GM12878 (cell line): ENCODE results near the gene IRGC. TPM values are rescaled to one million over a fixed set of nuclear protein-coding genes. Genes with fewer than 3 reads are reported as not detected.

Experiments used
- BCL11A ChIP-seq: IDR thresholded peaks from 2 replicates; pipeline ENCODE4 v1.6.1; 2011; ENCODE audit warnings: low read depth, low read length
- BRCA1 ChIP-seq: IDR thresholded peaks from 2 replicates; pipeline ENCODE4 v1.6.1; 2011; ENCODE audit warnings: low read depth, low read length, improper control_type of control experiment
- CREM ChIP-seq: IDR thresholded peaks from 2 replicates; pipeline ENCODE4 v1.6.1; 2014; ENCODE audit warnings: antibody characterized with exemption, low read depth
- CUX1 ChIP-seq: IDR thresholded peaks from 2 replicates; pipeline ENCODE4 v1.6.1; 2012; ENCODE audit warnings: improper control_type of control experiment, low read depth, low read length; ENCODE audit not compliant: insufficient replicate concordance
- E4F1 ChIP-seq: fragments of 450-650 bp; IDR thresholded peaks from 2 replicates; pipeline ENCODE4 v1.6.1; 2018; ENCODE audit warnings: borderline replicate concordance, mild to moderate bottlenecking; ENCODE audit not compliant: partially characterized antibody
- EED ChIP-seq: sonication (generic); IDR thresholded peaks from 2 replicates; pipeline ENCODE4 v1.6.1; 2016; ENCODE audit warnings: antibody characterized with exemption, low read depth
- FOXK2 ChIP-seq: fragments of 450-650 bp; IDR thresholded peaks from 2 replicates; pipeline ENCODE4 v1.6.1; 2017; ENCODE audit warnings: mild to moderate bottlenecking, moderate library complexity
- IKZF2 ChIP-seq, 2 experiments: fragments of 450-650 bp; IDR thresholded peaks; 2 replicates each; pipeline ENCODE4 v1.6.1; 2017; ENCODE audit warnings: mild to moderate bottlenecking in 2 of 2, moderate library complexity in 2 of 2
- PAX5 ChIP-seq: IDR thresholded peaks from 2 replicates; pipeline ENCODE4 v1.6.1; 2011; ENCODE audit warnings: low read depth, low read length, borderline replicate concordance
- PML ChIP-seq: IDR thresholded peaks from 2 replicates; pipeline ENCODE4 v1.6.1; 2012; ENCODE audit warnings: low read length, inconsistent platforms
- POLR2AphosphoS5 ChIP-seq: IDR thresholded peaks from 2 replicates; pipeline ENCODE4 v1.6.1; 2011; ENCODE audit warnings: mild to moderate bottlenecking, low read length, inconsistent platforms
- PRDM15 ChIP-seq: fragments of 450-650 bp; formaldehyde crosslinking; IDR thresholded peaks from 2 replicates; pipeline ENCODE4 v1.4.0; 2020; ENCODE audit warnings: mild to moderate bottlenecking, moderate library complexity
- RBBP5 ChIP-seq: fragments of 200-600 bp; sonication (generic); conservative IDR thresholded peaks from 2 replicates; pipeline ENCODE4 v1.6.1; 2016
- RELA ChIP-seq: fragments of 450-650 bp; IDR thresholded peaks from 2 replicates; pipeline ENCODE4 v1.8.0; 2014; ENCODE audit warnings: borderline replicate concordance; ENCODE audit not compliant: partially characterized antibody
- TCF3 ChIP-seq: IDR thresholded peaks from 2 replicates; pipeline ENCODE4 v1.6.1; 2012; ENCODE audit warnings: low read depth, mild to moderate bottlenecking, low read length, borderline replicate concordance; ENCODE audit not compliant: insufficient read depth
- TCF7 ChIP-seq: IDR thresholded peaks from 2 replicates; pipeline ENCODE4 v1.6.1; 2014; ENCODE audit warnings: antibody characterized with exemption, borderline replicate concordance
- ZBTB11 ChIP-seq: fragments of 450-650 bp; formaldehyde crosslinking; IDR thresholded peaks from 2 replicates; pipeline ENCODE4 v1.5.0; 2022; ENCODE audit warnings: mild to moderate bottlenecking, missing genetic modification characterization
- polyA plus RNA-seq, 11 experiments: library from polyadenylated mRNA; depleted of rRNA in 4 of 11; unstranded in 6 of 11; stranded (reverse) in 5 of 11; fragments of >200 nt; fragmentation: Nextera tagmentation in 4 of 11; fragmentation: Illumina TruSeq in 1 of 11; extraction: Ambion mirVana in 4 of 11; extraction: Trizol in 1 of 11; gene quantifications; 1 replicate in 1 of 11; 2 replicates in 10 of 11; pipeline versions ENCODE4 v1.2.1 to v1.2.3, GENCODE V29; 2011 to 2016; ENCODE audit warnings: inconsistent platforms in 2 of 11, missing spikeins in 2 of 11, low read depth in 1 of 11
- total RNA-seq, 4 experiments: library from RNA; depleted of rRNA in 3 of 4; stranded (reverse); fragments of >200 nt in 3 of 4; fragmentation: Illumina TruSeq in 1 of 4; extraction: Trizol in 1 of 4; gene quantifications; 2 replicates each; pipeline versions ENCODE4 v1.2.1 to v1.2.3, GENCODE V29; 2013 to 2021

IRGC gene
- total and polyA plus RNA-seq, 10 of the 15 experiments (the other 5 are each of a cell fraction or from before 2014, with no cell fraction given) = 0.04 TPM; not detected in 9

- TF ChIP-seq ZBTB11 (CRISPR knock-in tag) (no peak), TCF7 (no peak), TCF3 (no peak), CREM (peak; percentile 68; the same call in 1 of the 2 replicates), EED (no peak), PAX5 (no peak), CUX1 (no peak), E4F1 (no peak), FOXK2 (no peak), BRCA1 (no peak), BCL11A (no peak), RELA (no peak), PML (peak; percentile 37; the same call in 1 of the 2 replicates), RBBP5 (no peak), POLR2AphosphoS5 (no peak; the same call in 1 of the 2 replicates), PRDM15 (CRISPR knock-in tag) (no peak), IKZF2 (IDR thresholded peaks at IDR 0.05) (0 out of 4 replicates have a peak, but pooled peaks of 1 of the 2 experiments have one; percentile 56)
These were observed 38.3 kb downstream of the IRGC start (continued) for GRCh38 chr19:43754253-43754502.
